ENCODE data around the gene TXNRD1.
"Not testable (repeated sequence)": the region's sequence is repeated elsewhere in the genome, so short reads cannot be mapped to it uniquely, and the experiment has no call there.

TXNRD1 gene

GRCh38 chr12:104197264-104197663 lies 18.3 kb upstream of the TXNRD1 start:
- DNase-seq = no peak

- no peak for DNase-seq
These were observed 15.6 kb upstream of the TXNRD1 start for GRCh38 chr12:104199964-104200363.

- peak; percentile 49 for DNase-seq
These were observed 14.2 kb upstream of the TXNRD1 start for GRCh38 chr12:104201238-104202001.

GRCh38 chr12:104204690-104205480 lies 10.7 kb upstream of the TXNRD1 start:
- DNase-seq = no peak

GRCh38 chr12:104207416-104208205 lies 8.0 kb upstream of the TXNRD1 start:
- no peak for DNase-seq

- no peak for DNase-seq
These were observed 3.1 kb upstream of the TXNRD1 start for GRCh38 chr12:104212516-104212915.

- DNase-seq = no peak
These were observed 1.6 kb upstream of the TXNRD1 start for GRCh38 chr12:104213952-104214351.

GRCh38 chr12:104216521-104216924 lies 944 bp downstream of the TXNRD1 start:
- no peak for DNase-seq

GRCh38 chr12:104218506-104218905 lies 2.9 kb downstream of the TXNRD1 start:
- DNase-seq = not testable (repeated sequence)

GRCh38 chr12:104218935-104219334 lies 3.4 kb downstream of the TXNRD1 start:
- no peak for DNase-seq

- DNase-seq = peak; percentile 8
These were observed 3.8 kb downstream of the TXNRD1 start for GRCh38 chr12:104219361-104219892.

- peak; percentile 2 for DNase-seq
These were observed 4.4 kb downstream of the TXNRD1 start for GRCh38 chr12:104219908-104220404.

- DNase-seq = no peak
These were observed 5.4 kb downstream of the TXNRD1 start for GRCh38 chr12:104220931-104221330.

GRCh38 chr12:104222976-104223375 lies 7.4 kb downstream of the TXNRD1 start:
- DNase-seq = no peak

- DNase-seq = no peak
These were observed 8.1 kb downstream of the TXNRD1 start for GRCh38 chr12:104223712-104224111.

GRCh38 chr12:104226672-104227071 lies 11.1 kb downstream of the TXNRD1 start:
- DNase-seq = no peak

GRCh38 chr12:104230304-104231095 lies 14.9 kb downstream of the TXNRD1 start:
- DNase-seq = no peak

- DNase-seq = no peak
These were observed 17.2 kb downstream of the TXNRD1 start for GRCh38 chr12:104232609-104233280.

GRCh38 chr12:104234926-104235499 lies 19.4 kb downstream of the TXNRD1 start:
- DNase-seq = no peak

GRCh38 chr12:104237930-104238329 lies 22.4 kb downstream of the TXNRD1 start:
- no peak for DNase-seq
